Eye (tissue), 1 donor: ENCODE measurements around the gene VBP1.
"Not testable (repeated sequence)": the region's sequence is repeated elsewhere in the genome, so short reads cannot be mapped to it uniquely, and the experiment has no call there.

ENCODE experiments used
- DNase-seq: peaks from one replicate; pipeline ENCODE4 v3.0.0-alpha.2; 2015

VBP1 gene

DNA sequence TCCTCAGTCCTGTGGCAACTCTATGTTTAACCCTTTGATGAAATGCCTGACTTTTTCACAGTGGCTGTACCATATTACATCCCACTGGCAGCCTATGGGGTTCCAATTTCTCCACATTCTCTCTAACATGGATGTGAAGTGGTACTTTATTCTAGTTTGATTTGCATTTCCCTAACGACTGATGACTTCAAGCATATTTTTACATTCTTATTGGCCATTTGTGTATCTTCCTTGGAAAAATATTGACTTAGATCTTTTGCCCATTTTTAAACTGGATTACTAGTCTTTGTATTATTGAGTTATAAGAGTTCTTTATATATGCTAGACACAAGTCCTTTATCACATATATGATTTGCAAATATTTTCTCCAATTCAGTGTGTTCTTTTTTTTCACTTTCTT is 50.2 kb downstream of the VBP1 start:
- DNase-seq: no peak

DNA sequence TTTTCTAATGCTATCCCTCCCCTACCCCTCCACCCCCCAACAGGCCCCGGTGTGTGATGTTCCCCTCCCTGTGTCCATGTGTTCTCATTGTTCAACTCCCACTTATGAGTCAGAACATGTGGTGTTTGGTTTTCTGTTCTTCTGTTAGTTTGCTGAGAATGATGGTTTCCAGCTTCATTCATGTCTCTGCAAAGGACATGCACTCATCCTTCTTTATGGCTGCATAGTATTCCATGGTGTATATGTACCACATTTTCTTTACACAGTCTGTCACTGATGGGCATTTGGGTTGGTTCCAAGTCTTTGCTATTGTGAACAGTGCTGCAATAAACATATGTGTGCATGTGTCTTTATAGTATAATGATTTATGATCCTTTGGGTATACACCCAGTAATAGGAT is 51.7 kb downstream of the VBP1 start:
- not testable (repeated sequence) for DNase-seq

DNA sequence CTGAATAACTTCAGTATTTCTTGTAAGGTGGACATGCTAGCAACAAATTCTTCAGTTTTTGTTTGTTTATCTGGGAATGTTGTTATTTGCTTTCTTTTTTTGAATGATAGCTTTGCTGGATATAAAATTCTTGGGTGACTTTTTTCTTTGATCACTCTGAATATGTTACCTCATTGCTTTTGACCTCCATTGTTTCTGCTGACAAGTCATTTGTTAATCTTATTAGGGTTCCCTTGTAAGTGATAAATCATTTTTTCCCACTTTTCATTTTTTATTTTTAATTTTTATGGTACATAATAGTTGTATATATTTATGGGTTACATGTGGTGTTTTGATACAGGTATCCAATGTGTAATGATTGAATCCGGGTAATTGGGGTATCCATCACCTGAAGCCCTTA is 54.7 kb downstream of the VBP1 start:
- DNase-seq: no peak

DNA sequence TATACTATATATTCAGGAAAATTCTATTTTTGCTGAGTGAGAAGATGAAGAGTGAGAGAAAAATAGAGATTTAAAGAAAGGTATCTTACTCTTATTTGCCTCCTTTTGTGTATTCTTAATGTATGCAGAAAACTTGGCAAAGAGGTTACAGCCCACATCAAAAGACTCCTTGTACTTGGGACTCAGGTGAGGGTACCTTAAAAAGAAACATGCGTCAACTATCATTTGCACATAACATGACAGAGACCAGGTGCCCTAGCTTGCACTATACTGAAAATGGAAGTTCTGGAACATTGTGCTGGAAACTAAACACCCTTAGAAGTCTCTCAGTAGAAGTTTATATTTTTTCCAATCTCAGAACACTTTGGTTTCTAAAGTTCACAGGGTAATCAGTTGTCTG is 63.6 kb downstream of the VBP1 start:
- DNase-seq: no peak
